HPDE6-E6E7 (cell line): Measurements from ENCODE around the gene ABHD17C.

Experiments
- DNase-seq: peaks from one replicate; pipeline ENCODE4 v3.0.0; 2011; ENCODE audit warnings: missing footprints; ENCODE audit errors: extremely low spot score

The ABHD17C gene

GRCh38 chr15:80689716-80690115, 5.4 kb upstream of the ABHD17C start:
- DNase-seq: no peak

- DNase-seq: no peak
These were observed 3.5 kb upstream of the ABHD17C start for GRCh38 chr15:80691575-80691974.

- no peak for DNase-seq
These were observed 1.2 kb upstream of the ABHD17C start for GRCh38 chr15:80693682-80694610.

GRCh38 chr15:80694611-80695098, 455 bp upstream of the ABHD17C start:
- peak; percentile 33 for DNase-seq

GRCh38 chr15:80695911-80696661, 976 bp downstream of the ABHD17C start:
- DNase-seq: peak; percentile 60

- DNase-seq: no peak
These were observed 2.1 kb downstream of the ABHD17C start for GRCh38 chr15:80697075-80697685.

GRCh38 chr15:80698676-80699075, 3.6 kb downstream of the ABHD17C start:
- no peak for DNase-seq

GRCh38 chr15:80699981-80700380, 4.9 kb downstream of the ABHD17C start:
- no peak for DNase-seq

GRCh38 chr15:80701676-80702311, 6.7 kb downstream of the ABHD17C start:
- no peak for DNase-seq

- no peak for DNase-seq
These were observed 8.0 kb downstream of the ABHD17C start for GRCh38 chr15:80703081-80703480.

GRCh38 chr15:80703965-80704364, 8.9 kb downstream of the ABHD17C start:
- DNase-seq: no peak

- DNase-seq: no peak
These were observed 11.1 kb downstream of the ABHD17C start for GRCh38 chr15:80706161-80706560.

- peak; percentile 89 for DNase-seq
These were observed 14.4 kb downstream of the ABHD17C start for GRCh38 chr15:80709542-80709941.

- no peak for DNase-seq
These were observed 15.8 kb downstream of the ABHD17C start for GRCh38 chr15:80710635-80711554.

- DNase-seq: no peak
These were observed 16.8 kb downstream of the ABHD17C start for GRCh38 chr15:80711886-80712285.

- DNase-seq: no peak
These were observed 17.8 kb downstream of the ABHD17C start for GRCh38 chr15:80712956-80713355.

- no peak for DNase-seq
These were observed 26.4 kb downstream of the ABHD17C start for GRCh38 chr15:80721476-80721875.

- DNase-seq: no peak
These were observed 27.7 kb downstream of the ABHD17C start for GRCh38 chr15:80722811-80723210.

- DNase-seq: no peak
These were observed 32.1 kb downstream of the ABHD17C start for GRCh38 chr15:80727196-80727595.

- DNase-seq: no peak
These were observed 32.5 kb downstream of the ABHD17C start for GRCh38 chr15:80727596-80727995.

GRCh38 chr15:80730387-80730786, 35.3 kb downstream of the ABHD17C start:
- DNase-seq: no peak
